Osteoblast (primary cell): ENCODE results near the gene ZNF296. TPM values are rescaled to one million over a fixed set of nuclear protein-coding genes. Genes with fewer than 3 reads are reported as not detected.

Experiments
- DNase-seq: peaks from one replicate; pipeline ENCODE4 v3.0.0; 2011; ENCODE audit warnings: low spot score, mixed read lengths; ENCODE audit not compliant: insufficient read length; ENCODE audit errors: missing footprints
- H2AFZ ChIP-seq: 2 replicates; pipeline ENCODE4 v1.6.0; 2011; ENCODE audit warnings: mild to moderate bottlenecking, low read length
- H3K27ac ChIP-seq: 2 replicates; pipeline ENCODE4 v1.5.1; 2011; ENCODE audit warnings: mild to moderate bottlenecking, low read depth, low read length, moderate library complexity
- H3K27me3 ChIP-seq: 2 replicates; pipeline ENCODE4 v1.6.0; 2012; ENCODE audit warnings: mild to moderate bottlenecking, control low read depth, inconsistent platforms, low read length, moderate library complexity; ENCODE audit not compliant: insufficient read depth
- H3K36me3 ChIP-seq: 2 replicates; pipeline ENCODE4 v1.5.1; 2011; ENCODE audit warnings: mild to moderate bottlenecking, low read length, control low read depth, moderate library complexity; ENCODE audit not compliant: insufficient read depth
- H3K4me1 ChIP-seq: 2 replicates; pipeline ENCODE4 v1.5.1; 2011; ENCODE audit warnings: mild to moderate bottlenecking, low read length, control low read depth, moderate library complexity; ENCODE audit not compliant: insufficient read depth
- H3K4me2 ChIP-seq: 2 replicates; pipeline ENCODE4 v1.6.0; 2011; ENCODE audit warnings: mild to moderate bottlenecking, low read length; ENCODE audit not compliant: insufficient read depth
- H3K4me3 ChIP-seq: fragments of 200-600 bp; sonication (generic); 3 replicates; pipeline ENCODE4 v1.5.1; 2012; ENCODE audit warnings: mild to moderate bottlenecking, low read length, inconsistent platforms; ENCODE audit not compliant: insufficient read depth
- H3K79me2 ChIP-seq: 2 replicates; pipeline ENCODE4 v1.6.0; 2012; ENCODE audit warnings: mild to moderate bottlenecking, low read length, control low read depth, inconsistent platforms; ENCODE audit not compliant: insufficient read depth
- H3K9me3 ChIP-seq: 2 replicates; pipeline ENCODE4 v1.5.1; 2011; ENCODE audit warnings: low read depth, low read length, control low read depth
- H4K20me1 ChIP-seq: 2 replicates; pipeline ENCODE4 v1.6.0; 2012; ENCODE audit warnings: mild to moderate bottlenecking, low read length, control low read depth; ENCODE audit not compliant: insufficient read depth
- CTCF ChIP-seq: IDR thresholded peaks from 2 replicates; pipeline ENCODE4 v1.5.1; 2011; ENCODE audit warnings: mild to moderate bottlenecking, low read depth, low read length, moderate library complexity; ENCODE audit errors: extremely low read depth
- total RNA-seq: library from RNA; depleted of rRNA; stranded (reverse); fragments of >200 nt; gene quantifications from 2 replicates; pipeline ENCODE4 v1.2.3, GENCODE V29; 2012

The ZNF296 gene
- under 0.01 TPM in 1 of 2 replicates, not detected in the other for total RNA-seq

- Histone ChIP-seq H2AFZ (peak within 1 kb of the TSS; percentile 75), H3K79me2 (peaks cover 24% of the 10 kb centered on the region), H3K27ac (no peak within 1 kb of the TSS), H3K4me3 (peak within 1 kb of the TSS; percentile 68), H3K4me1 (peaks cover 16% of the 10 kb centered on the region), H3K9me3 (no peaks in the 10 kb centered on the region), H3K4me2 (peak within 1 kb of the TSS; percentile 78), H4K20me1 (peaks cover 3% of the 10 kb centered on the region), H3K27me3 (no peaks in the 10 kb centered on the region), H3K36me3 (no peaks in the 10 kb centered on the region)
- no peak for TF ChIP-seq CTCF
- DNase-seq: peak; percentile 97
Measured at GRCh38 chr19:45076029-45076850, at the start of gene ZNF296. Gene ZNF296, minus strand, starts transcription at chr19:45076478. Its CDS starts 105 bp downstream, at chr19:45076373.

GRCh38 chr19:45125360-45125759, 49.1 kb upstream of the ZNF296 start:
- Histone ChIP-seq H4K20me1 (peaks cover 76% of the 10 kb centered on the region), H2AFZ (no peak overlapping the region)

GRCh38 chr19:45124021-45124420, 47.7 kb upstream of the ZNF296 start:
- no peak for TF ChIP-seq CTCF
- DNase-seq: peak; percentile 17
- peaks cover 75% of the 10 kb centered on the region for H4K20me1 ChIP-seq

More at GRCh38 chr19:45125360-45125759, 49.1 kb upstream of the ZNF296 start:
- no peak for TF ChIP-seq CTCF
- Histone ChIP-seq H3K9me3 (no peaks in the 10 kb centered on the region), H3K4me2 (no peak overlapping the region), H3K36me3 (no peaks in the 10 kb centered on the region), H3K27ac (no peak overlapping the region), H3K4me3 (no peak overlapping the region), H3K27me3 (no peaks in the 10 kb centered on the region), H3K79me2 (peaks cover 92% of the 10 kb centered on the region), H3K4me1 (no peaks in the 10 kb centered on the region)
- no peak for DNase-seq

GRCh38 chr19:45123440-45123850, 47.2 kb upstream of the ZNF296 start:
- H3K27me3 ChIP-seq: no peaks in the 10 kb centered on the region
- no peak overlapping the region for H3K27ac ChIP-seq
- H3K79me2 ChIP-seq: peaks cover 89% of the 10 kb centered on the region
- TF ChIP-seq CTCF: no peak
- no peaks in the 10 kb centered on the region for H3K36me3 ChIP-seq
- DNase-seq: peak; percentile 21
- H3K4me3 ChIP-seq: no peak overlapping the region
- H3K9me3 ChIP-seq: no peaks in the 10 kb centered on the region
- no peak overlapping the region for H3K4me2 ChIP-seq
- no peak overlapping the region for H2AFZ ChIP-seq
- no peaks in the 10 kb centered on the region for H3K4me1 ChIP-seq
- H4K20me1 ChIP-seq: peaks cover 73% of the 10 kb centered on the region

More at GRCh38 chr19:45124021-45124420, 47.7 kb upstream of the ZNF296 start:
- Histone ChIP-seq H3K4me3 (no peak overlapping the region), H3K9me3 (no peaks in the 10 kb centered on the region), H3K36me3 (no peaks in the 10 kb centered on the region), H3K27me3 (no peaks in the 10 kb centered on the region), H2AFZ (no peak overlapping the region), H3K4me2 (no peak overlapping the region), H3K27ac (no peak overlapping the region), H3K79me2 (peaks cover 91% of the 10 kb centered on the region), H3K4me1 (no peaks in the 10 kb centered on the region)
